ENCODE data around the gene REL.

- no peak for TF ChIP-seq ADNP (CRISPR knock-in tag; IDR thresholded peaks at IDR 0.05)
- TF ChIP-seq, protein P1, sequence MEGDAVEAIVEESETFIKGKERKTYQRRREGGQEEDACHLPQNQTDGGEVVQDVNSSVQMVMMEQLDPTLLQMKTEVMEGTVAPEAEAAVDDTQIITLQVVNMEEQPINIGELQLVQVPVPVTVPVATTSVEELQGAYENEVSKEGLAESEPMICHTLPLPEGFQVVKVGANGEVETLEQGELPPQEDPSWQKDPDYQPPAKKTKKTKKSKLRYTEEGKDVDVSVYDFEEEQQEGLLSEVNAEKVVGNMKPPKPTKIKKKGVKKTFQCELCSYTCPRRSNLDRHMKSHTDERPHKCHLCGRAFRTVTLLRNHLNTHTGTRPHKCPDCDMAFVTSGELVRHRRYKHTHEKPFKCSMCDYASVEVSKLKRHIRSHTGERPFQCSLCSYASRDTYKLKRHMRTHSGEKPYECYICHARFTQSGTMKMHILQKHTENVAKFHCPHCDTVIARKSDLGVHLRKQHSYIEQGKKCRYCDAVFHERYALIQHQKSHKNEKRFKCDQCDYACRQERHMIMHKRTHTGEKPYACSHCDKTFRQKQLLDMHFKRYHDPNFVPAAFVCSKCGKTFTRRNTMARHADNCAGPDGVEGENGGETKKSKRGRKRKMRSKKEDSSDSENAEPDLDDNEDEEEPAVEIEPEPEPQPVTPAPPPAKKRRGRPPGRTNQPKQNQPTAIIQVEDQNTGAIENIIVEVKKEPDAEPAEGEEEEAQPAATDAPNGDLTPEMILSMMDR (CRISPR knock-in tag; IDR thresholded peaks at IDR 0.05): no peak
- no peak for TF ChIP-seq RFX1 (IDR thresholded peaks at IDR 0.05)
- no peak for TF ChIP-seq PRDM15 (CRISPR knock-in tag; IDR thresholded peaks at IDR 0.05)
- no peak for TF ChIP-seq TBP (CRISPR knock-in tag; IDR thresholded peaks at IDR 0.05)
- no peak for TF ChIP-seq PREB (CRISPR knock-in tag; IDR thresholded peaks at IDR 0.05)
- no peak for TF ChIP-seq EZH2 (conservative IDR thresholded peaks at IDR 0.05; ENCODE audit: low read depth, low read length)
- no peak for TF ChIP-seq EHMT2 (IDR thresholded peaks at IDR 0.05; ENCODE audit: borderline replicate concordance, low read depth, low read length)
- TF ChIP-seq POLR2A (IDR thresholded peaks at IDR 0.05; ENCODE audit: insufficient read depth in 1 of 2, low read depth in 2 of 2, low read length in 2 of 2): no peak
Observed at GRCh38 chr2:60962528-60962927, 81.2 kb downstream of the REL start.
